Body of pancreas (tissue), 4 donors: ENCODE measurements around the gene UGT8.

Source experiments
- CTCF ChIP-seq, 7 experiments: fragments of 450-650 bp in 4 of 7; fragments of 200-600 bp in 3 of 7; sonication (generic) in 3 of 7; IDR thresholded peaks; one replicate each; pipeline ENCODE4 v1.5.1; 2016 to 2019; ENCODE audit warnings: antibody characterized with exemption in 7 of 7
- POLR2A ChIP-seq, 3 donors: fragments of 450-650 bp; IDR thresholded peaks; one replicate each; pipeline ENCODE4 v1.6.1; 2016; ENCODE audit warnings: antibody characterized with exemption in 3 of 3, mild to moderate bottlenecking in 2 of 3

GRCh38 chr4:114701491-114701890 lies 102.9 kb downstream of the UGT8 start:
- TF ChIP-seq CTCF (IDR thresholded peaks at IDR 0.05): no peak
- no peak for TF ChIP-seq POLR2A (IDR thresholded peaks at IDR 0.05)
